GM12878 (cell line): ENCODE measurements around the gene TPRG1. TPM values are rescaled to one million over a fixed set of nuclear protein-coding genes. Genes with fewer than 3 reads are reported as not detected.

Source experiments
- ATAC-seq: fragments of 200-7000 bp; cut with Tn5 transposase; 3 replicates; pipeline ENCODE4 v1.9.1; 2020; ENCODE audit warnings: mild to moderate bottlenecking, moderate library complexity
- BruUV-seq: library from RNA; stranded (reverse); fragments of 400-500 nt; replicated peaks from 2 replicates; lab custom pipeline; 2021; lab: Mats Ljungman, UMichigan
- CTCF ChIA-PET: fragments of 300-600 bp; sonication (Branson Sonifier 250); formaldehyde crosslinking; extraction: SDS; loops from one replicate; lab custom pipeline; 2021; ENCODE audit warnings: inconsistent platforms; lab: Yijun Ruan, JAX
- POLR2A ChIA-PET: fragments of 350-600 bp; formaldehyde crosslinking; extraction: SDS; loops from one replicate; lab custom pipeline; 2021; ENCODE audit warnings: inconsistent platforms; lab: Charles Lee
- RAD21 ChIA-PET: fragments of 300-600 bp; sonication (Branson Sonifier 250); formaldehyde crosslinking; loops from one replicate; lab custom pipeline; 2023; ENCODE audit warnings: antibody characterized with exemption; ENCODE audit not compliant: unreplicated experiment; lab: Charles Lee
- SMC1A ChIA-PET: fragments of 300-600 bp; sonication (Branson Sonifier 250); formaldehyde crosslinking; loops from one replicate; lab custom pipeline; 2023; ENCODE audit not compliant: unreplicated experiment, uncharacterized antibody; lab: Charles Lee
- DNase-seq: peaks from one replicate; pipeline ENCODE4 v3.0.0-alpha.2; 2011; ENCODE audit warnings: low read depth, low spot score
- FAIRE-seq: peaks from 3 replicates; lab custom pipeline; 2011; peaks lifted over from hg19 to GRCh38; lab: Jason Lieb, UNC
- H2AFZ ChIP-seq: 2 replicates; pipeline ENCODE4 v1.6.0; 2011; ENCODE audit warnings: low read depth, low read length, control low read depth; ENCODE audit not compliant: control insufficient read depth
- H3K27ac ChIP-seq: 2 replicates; pipeline ENCODE4 v1.5.1; 2011; ENCODE audit warnings: control low read depth; ENCODE audit not compliant: control insufficient read depth, insufficient read depth
- H3K27me3 ChIP-seq, 2 experiments: replicated peaks in 1 of 2; 2 replicates each; pipeline versions ENCODE4 v1.6.0 to v1.6.1; 2011; ENCODE audit warnings: low read length in 1 of 2; ENCODE audit not compliant: control insufficient read depth in 2 of 2, insufficient read depth in 2 of 2
- H3K36me3 ChIP-seq, 2 experiments: 2 replicates each; pipeline ENCODE4 v1.5.1; 2011; ENCODE audit warnings: low read length in 1 of 2; ENCODE audit not compliant: control insufficient read depth in 2 of 2, insufficient read depth in 2 of 2
- H3K4me1 ChIP-seq: 2 replicates; pipeline ENCODE4 v1.6.1; 2011; ENCODE audit warnings: mild to moderate bottlenecking, low read length, moderate library complexity, mixed read lengths; ENCODE audit not compliant: control insufficient read depth, insufficient read depth
- H3K4me2 ChIP-seq: 2 replicates; pipeline ENCODE4 v1.6.0; 2011; ENCODE audit warnings: control low read depth; ENCODE audit not compliant: control insufficient read depth, insufficient read depth
- H3K4me3 ChIP-seq: fragments of 200-600 bp; sonication (generic); 2 replicates; pipeline ENCODE4 v1.5.1; 2016
- H3K79me2 ChIP-seq: 2 replicates; pipeline ENCODE4 v1.6.0; 2011; ENCODE audit warnings: low read length; ENCODE audit not compliant: control insufficient read depth, insufficient read depth
- H3K9ac ChIP-seq: 2 replicates; pipeline ENCODE4 v1.8.0; 2011; ENCODE audit warnings: low read length, control low read depth, mixed read lengths; ENCODE audit not compliant: control insufficient read depth, insufficient read depth
- H3K9me3 ChIP-seq: replicated peaks from 3 replicates; pipeline ENCODE4 v1.5.1; 2011; ENCODE audit warnings: mild to moderate bottlenecking, low read length; ENCODE audit not compliant: control insufficient read depth, insufficient read depth
- H4K20me1 ChIP-seq: 2 replicates; pipeline ENCODE4 v1.6.0; 2011; ENCODE audit not compliant: control insufficient read depth, insufficient read depth
- ASH2L ChIP-seq: fragments of 300-600, 200-600 bp; sonication (generic); IDR thresholded peaks from 2 replicates; pipeline ENCODE4 v1.6.1; 2017; ENCODE audit warnings: low read depth, mild to moderate bottlenecking, borderline replicate concordance
- CBX5 ChIP-seq: sonication (generic); IDR thresholded peaks from 2 replicates; pipeline ENCODE4 v1.6.1; 2016; ENCODE audit warnings: low read depth, moderate library complexity, mild to moderate bottlenecking, inconsistent platforms
- CHD1 ChIP-seq: IDR thresholded peaks from 2 replicates; pipeline ENCODE4 v1.6.1; 2012; ENCODE audit warnings: low read depth, low read length, improper control_type of control experiment
- EED ChIP-seq: sonication (generic); IDR thresholded peaks from 2 replicates; pipeline ENCODE4 v1.6.1; 2016; ENCODE audit warnings: antibody characterized with exemption, low read depth
- HDGF ChIP-seq: fragments of 450-650 bp; IDR thresholded peaks from 2 replicates; pipeline ENCODE4 v1.6.1; 2016; ENCODE audit warnings: antibody characterized with exemption
- IKZF2 ChIP-seq, 2 experiments: fragments of 450-650 bp; IDR thresholded peaks; 2 replicates each; pipeline ENCODE4 v1.6.1; 2017; ENCODE audit warnings: mild to moderate bottlenecking in 2 of 2, moderate library complexity in 2 of 2
- NFYB ChIP-seq: IDR thresholded peaks from 2 replicates; pipeline ENCODE4 v1.6.1; 2011; ENCODE audit warnings: low read depth, mild to moderate bottlenecking, low read length, improper control_type of control experiment, moderate library complexity; ENCODE audit not compliant: insufficient read depth
- PAX5 ChIP-seq: IDR thresholded peaks from 2 replicates; pipeline ENCODE4 v1.6.1; 2011; ENCODE audit warnings: low read depth, low read length, borderline replicate concordance
- RAD51 ChIP-seq: fragments of 450-650 bp; IDR thresholded peaks from 2 replicates; pipeline ENCODE4 v1.6.1; 2016; ENCODE audit warnings: moderate library complexity, mild to moderate bottlenecking, inconsistent platforms
- RCOR1 ChIP-seq: conservative IDR thresholded peaks from 2 replicates; pipeline ENCODE4 v1.6.1; 2012; ENCODE audit warnings: low read depth, low read length, improper control_type of control experiment
- SIN3A ChIP-seq: IDR thresholded peaks from 2 replicates; pipeline ENCODE4 v1.6.1; 2012; ENCODE audit warnings: low read depth, low read length, improper control_type of control experiment
- STAT3 ChIP-seq: IDR thresholded peaks from 2 replicates; pipeline ENCODE4 v1.6.1; 2011; ENCODE audit warnings: low read depth, low read length, improper control_type of control experiment
- ZBTB11 ChIP-seq: fragments of 450-650 bp; formaldehyde crosslinking; IDR thresholded peaks from 2 replicates; pipeline ENCODE4 v1.5.0; 2022; ENCODE audit warnings: mild to moderate bottlenecking, missing genetic modification characterization
- ZNF217 ChIP-seq: fragments of 450-650 bp; IDR thresholded peaks from 2 replicates; pipeline ENCODE4 v1.6.1; 2017; ENCODE audit warnings: antibody characterized with exemption, mild to moderate bottlenecking
- in situ Hi-C: fragments of 300-500 bp; cut with MboI; formaldehyde crosslinking; loops from 9 replicates; pipeline ENCODE4 v1.14.3; 2018; ENCODE audit warnings: mixed read lengths
- intact Hi-C: fragments of 100-400 bp; cut with micrococcal nuclease; formaldehyde crosslinking; loops from one replicate; pipeline ENCODE4 v1.14.2; 2022; ENCODE audit not compliant: unreplicated experiment
- polyA plus RNA-seq, 11 experiments: library from polyadenylated mRNA; depleted of rRNA in 4 of 11; unstranded in 6 of 11; stranded (reverse) in 5 of 11; fragments of >200 nt; fragmentation: Nextera tagmentation in 4 of 11; fragmentation: Illumina TruSeq in 1 of 11; extraction: Ambion mirVana in 4 of 11; extraction: Trizol in 1 of 11; gene quantifications; 1 replicate in 1 of 11; 2 replicates in 10 of 11; pipeline versions ENCODE4 v1.2.1 to v1.2.3, GENCODE V29; 2011 to 2016; ENCODE audit warnings: inconsistent platforms in 2 of 11, missing spikeins in 2 of 11, low read depth in 1 of 11
- total RNA-seq, 4 experiments: library from RNA; depleted of rRNA in 3 of 4; stranded (reverse); fragments of >200 nt in 3 of 4; fragmentation: Illumina TruSeq in 1 of 4; extraction: Trizol in 1 of 4; gene quantifications; 2 replicates each; pipeline versions ENCODE4 v1.2.1 to v1.2.3, GENCODE V29; 2013 to 2021
- TF ChIP-seq, protein P1 (sequence below): IDR thresholded peaks from 2 replicates; pipeline ENCODE4 v1.6.1; 2011; ENCODE audit warnings: borderline replicate concordance, low read depth, mild to moderate bottlenecking, moderate library complexity, low read length; ENCODE audit not compliant: insufficient read depth, poor library complexity, severe bottlenecking
- TF ChIP-seq, protein P2 (sequence below): fragments of 450-650 bp; IDR thresholded peaks from 2 replicates; pipeline ENCODE4 v1.6.1; 2017; ENCODE audit warnings: mild to moderate bottlenecking, low read depth, inconsistent platforms; ENCODE audit not compliant: poor library complexity, severe bottlenecking

The TPRG1 gene
- total and polyA plus RNA-seq, 10 of the 15 experiments (the other 5 are each of a cell fraction or from before 2014, with no cell fraction given): 0.26 to 30.7 (median 3.6) TPM

- ChIA-PET SMC1A (no interaction called here), CTCF (no interaction called here), RAD21 (no interaction called here), POLR2A (no interaction called here)
- Histone ChIP-seq H3K9ac (no peak overlapping the region), H3K36me3 (no peaks in the 10 kb centered on the region), H3K79me2 (no peaks in the 10 kb centered on the region), H2AFZ (no peak overlapping the region), H3K4me2 (no peak overlapping the region), H3K27me3 (no peaks in the 10 kb centered on the region), H3K4me3 (no peak overlapping the region), H4K20me1 (no peaks in the 10 kb centered on the region), H3K9me3 (no peaks in the 10 kb centered on the region; the same call in 1 of the 3 replicates), H3K27ac (no peak overlapping the region), H3K4me1 (no peaks in the 10 kb centered on the region)
- no peak for FAIRE-seq
- ATAC-seq: no peak
- in situ Hi-C loops: no loop called here
- intact Hi-C loops: no loop called here
- no TSS peak for BruUV-seq
- DNase-seq: no peak
- TF ChIP-seq RCOR1 (no peak), SIN3A (no peak), HDGF (no peak), CHD1 (no peak), ZNF217 (no peak), CBX5 (no peak), EED (no peak), ASH2L (no peak), PAX5 (no peak), ZBTB11 (CRISPR knock-in tag) (no peak), IKZF2 (IDR thresholded peaks at IDR 0.05) (no peak), RAD51 (no peak), NFYB (no peak), STAT3 (no peak)
- TF ChIP-seq, protein P1, sequence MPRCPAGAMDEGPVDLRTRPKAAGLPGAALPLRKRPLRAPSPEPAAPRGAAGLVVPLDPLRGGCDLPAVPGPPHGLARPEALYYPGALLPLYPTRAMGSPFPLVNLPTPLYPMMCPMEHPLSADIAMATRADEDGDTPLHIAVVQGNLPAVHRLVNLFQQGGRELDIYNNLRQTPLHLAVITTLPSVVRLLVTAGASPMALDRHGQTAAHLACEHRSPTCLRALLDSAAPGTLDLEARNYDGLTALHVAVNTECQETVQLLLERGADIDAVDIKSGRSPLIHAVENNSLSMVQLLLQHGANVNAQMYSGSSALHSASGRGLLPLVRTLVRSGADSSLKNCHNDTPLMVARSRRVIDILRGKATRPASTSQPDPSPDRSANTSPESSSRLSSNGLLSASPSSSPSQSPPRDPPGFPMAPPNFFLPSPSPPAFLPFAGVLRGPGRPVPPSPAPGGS: no peak
- TF ChIP-seq, protein P2, sequence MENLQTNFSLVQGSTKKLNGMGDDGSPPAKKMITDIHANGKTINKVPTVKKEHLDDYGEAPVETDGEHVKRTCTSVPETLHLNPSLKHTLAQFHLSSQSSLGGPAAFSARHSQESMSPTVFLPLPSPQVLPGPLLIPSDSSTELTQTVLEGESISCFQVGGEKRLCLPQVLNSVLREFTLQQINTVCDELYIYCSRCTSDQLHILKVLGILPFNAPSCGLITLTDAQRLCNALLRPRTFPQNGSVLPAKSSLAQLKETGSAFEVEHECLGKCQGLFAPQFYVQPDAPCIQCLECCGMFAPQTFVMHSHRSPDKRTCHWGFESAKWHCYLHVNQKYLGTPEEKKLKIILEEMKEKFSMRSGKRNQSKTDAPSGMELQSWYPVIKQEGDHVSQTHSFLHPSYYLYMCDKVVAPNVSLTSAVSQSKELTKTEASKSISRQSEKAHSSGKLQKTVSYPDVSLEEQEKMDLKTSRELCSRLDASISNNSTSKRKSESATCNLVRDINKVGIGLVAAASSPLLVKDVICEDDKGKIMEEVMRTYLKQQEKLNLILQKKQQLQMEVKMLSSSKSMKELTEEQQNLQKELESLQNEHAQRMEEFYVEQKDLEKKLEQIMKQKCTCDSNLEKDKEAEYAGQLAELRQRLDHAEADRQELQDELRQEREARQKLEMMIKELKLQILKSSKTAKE: no peak
Observed at GRCh38 chr3:189188466-189188865, 16.7 kb downstream of the TPRG1 start.
